ENCODE measurements around the gene SCNN1A. TPM values are rescaled to one million over a fixed set of nuclear protein-coding genes. Genes with fewer than 3 reads are reported as not detected.

SCNN1A gene
- total RNA-seq, 1 experiment from 2014 or later = 118 TPM

- H3K9me2 ChIP-seq (ENCODE audit: insufficient read depth) = no peaks in the 10 kb centered on the region
- H3K4me2 ChIP-seq (ENCODE audit: low read length) = no peak overlapping the region
- ChIA-PET RAD21 (ENCODE audit: low non-redundant PET in 1 of 2, low total read pairs in 2 of 2, uncharacterized antibody in 2 of 2, unreplicated experiment in 2 of 2) (no interaction called here), CTCF (no interaction called here), POLR2A (no interaction called here)
- no peak for TF ChIP-seq TCF7L2 (IDR thresholded peaks at IDR 0.05; ENCODE audit: borderline replicate concordance, extremely low read depth, insufficient read depth, insufficient read length)
- no peak for TF ChIP-seq POLR2AphosphoS5 (IDR thresholded peaks at IDR 0.05; ENCODE audit: low read depth, low read length)
- no peak for TF ChIP-seq EGR1 (IDR thresholded peaks at IDR 0.05; ENCODE audit: low read depth)
- TF ChIP-seq SP1 (IDR thresholded peaks at IDR 0.05; ENCODE audit: low read depth) = no peak
- TF ChIP-seq ELF1 (IDR thresholded peaks at IDR 0.05; ENCODE audit: borderline replicate concordance, low read depth) = no peak
- TF ChIP-seq JUND (IDR thresholded peaks at IDR 0.05) = no peak
- no peak for TF ChIP-seq EZH2 (IDR thresholded peaks at IDR 0.05)
- no peak for TF ChIP-seq ZNF274 (IDR thresholded peaks at IDR 0.05; ENCODE audit: low read depth, low read length)
- TF ChIP-seq MAX (IDR thresholded peaks at IDR 0.05) = no peak
- no peak for TF ChIP-seq EZH2phosphoT487 (IDR thresholded peaks at IDR 0.05; ENCODE audit: borderline replicate concordance)
- TF ChIP-seq ZBTB33 (IDR thresholded peaks at IDR 0.05; ENCODE audit: extremely low read depth, insufficient replicate concordance, low read length) = no peak
- TF ChIP-seq CTCF (IDR thresholded peaks at IDR 0.05 in 2 of 3, conservative IDR thresholded peaks at IDR 0.05 in 1 of 3; ENCODE audit: borderline replicate concordance in 1 of 3, insufficient read depth in 1 of 3, low read depth in 2 of 3, low read length in 2 of 3) = no peak
- TF ChIP-seq RAD21 (IDR thresholded peaks at IDR 0.05; ENCODE audit: low read depth) = no peak
- TF ChIP-seq CBX3 (IDR thresholded peaks at IDR 0.05; ENCODE audit: low read depth) = no peak
- no peak for TF ChIP-seq YY1 (IDR thresholded peaks at IDR 0.05; ENCODE audit: extremely low read depth, insufficient replicate concordance, low read depth, low read length)
- no peak for TF ChIP-seq ZFX (IDR thresholded peaks at IDR 0.05)
- no peak for TF ChIP-seq CEBPB (IDR thresholded peaks at IDR 0.05; ENCODE audit: low read depth)
- no peak for TF ChIP-seq REST (IDR thresholded peaks at IDR 0.05; ENCODE audit: low read depth)
- TF ChIP-seq ATF3 (IDR thresholded peaks at IDR 0.05) = no peak
- no peak for TF ChIP-seq FOSL1 (IDR thresholded peaks at IDR 0.05; ENCODE audit: low read depth)
- H3K27ac ChIP-seq (ENCODE audit: low read depth, low read length) = no peak overlapping the region
- H2AFZ ChIP-seq (ENCODE audit: low read depth, low read length, poor library complexity, severe bottlenecking) = no peak overlapping the region
- H3K9me3 ChIP-seq (ENCODE audit: control insufficient read depth in 1 of 2, insufficient read depth in 1 of 2, low read depth in 1 of 2, low read length in 2 of 2) = no peaks in the 10 kb centered on the region
- H4K20me1 ChIP-seq (ENCODE audit: insufficient read depth) = no peaks in the 10 kb centered on the region
- H3K4me3 ChIP-seq (replicated peaks in 1 of 2; ENCODE audit: low read depth in 1 of 2, low read length in 2 of 2) = no peak overlapping the region
- peaks cover 53% of the 10 kb centered on the region for H3K79me2 ChIP-seq (ENCODE audit: insufficient read depth, low read length)
- BruUV-seq (replicated peaks) = no TSS peak
- intact Hi-C loops (cut with micrococcal nuclease) = no loop called here
- DNase-seq (ENCODE audit: low read depth, low spot score) (no peak), ATAC-seq (no peak)
- no peaks in the 10 kb centered on the region for H3K27me3 ChIP-seq (ENCODE audit: insufficient read depth, low read length)
- H3K36me3 ChIP-seq (ENCODE audit: control insufficient read depth in 1 of 2, insufficient read depth in 2 of 2, low read length in 2 of 2) = peaks cover 24 to 45% of the 10 kb centered on the region in 2 experiments; a peak in 3 of 4 replicates
- H3K9ac ChIP-seq (ENCODE audit: low read length) = no peak overlapping the region
- H3K4me1 ChIP-seq (ENCODE audit: control insufficient read depth in 1 of 2, insufficient read depth in 2 of 2, low read length in 2 of 2) = peaks cover 16 to 33% of the 10 kb centered on the region in 2 experiments
Observed at GRCh38 chr12:6387541-6387940, 12.2 kb upstream of the SCNN1A start.
